GM18505 (cell line): Measurements from ENCODE around the gene HSD17B11.

Experiments
- ATAC-seq: cut with Tn5 transposase; IDR thresholded peaks from one replicate; pipeline ENCODE4 v1.9.1; 2021; ENCODE audit not compliant: unreplicated experiment
- POLR2A ChIP-seq: IDR thresholded peaks from 4 replicates; pipeline ENCODE4 v1.6.1; 2011; ENCODE audit warnings: borderline replicate concordance; ENCODE audit not compliant: insufficient read depth, insufficient read length; ENCODE audit errors: extremely low read depth

The HSD17B11 gene

GRCh38 chr4:87286970-87287369 is 104.0 kb downstream of the HSD17B11 start:
- no peak for TF ChIP-seq POLR2A
- no peak for ATAC-seq
